ENCODE results near the gene HSD17B12.

The HSD17B12 gene

GRCh38 chr11:43903078-43903477 is 222.5 kb downstream of the HSD17B12 start:
- H3K27ac ChIP-seq (ENCODE audit: low read length, poor library complexity, severe bottlenecking): no peak overlapping the region
- H3K9ac ChIP-seq (ENCODE audit: low read length): no peak overlapping the region
- no peak overlapping the region for H3K14ac ChIP-seq (ENCODE audit: low read length in 2 of 2)
- peaks cover 11 to 57% of the 10 kb centered on the region in 2 experiments for H3K36me3 ChIP-seq (ENCODE audit: control insufficient read depth in 1 of 2, insufficient read depth in 2 of 2, low read depth in 1 of 2, low read length in 2 of 2)
- H3K27me3 ChIP-seq (ENCODE audit: control insufficient read depth in 1 of 2, insufficient read depth in 1 of 2, low read length in 2 of 2): peaks cover 0 to 5% of the 10 kb centered on the region in 2 experiments
- DNase-seq: no peak
- no peaks in the 10 kb centered on the region for H3K4me1 ChIP-seq (ENCODE audit: control insufficient read depth, insufficient read depth, low read depth, low read length)
- no peak overlapping the region for H4K8ac ChIP-seq (ENCODE audit: low read length)
- no peak overlapping the region for H2AK5ac ChIP-seq (ENCODE audit: low read length, severe bottlenecking)
- no peak overlapping the region for H2BK12ac ChIP-seq (ENCODE audit: low read length in 2 of 2)
- H2BK5ac ChIP-seq (ENCODE audit: low read depth, low read length, poor library complexity, severe bottlenecking): no peak overlapping the region
- no peak overlapping the region for H4K91ac ChIP-seq (ENCODE audit: low read length)
- H2BK15ac ChIP-seq (ENCODE audit: low read depth, poor library complexity, severe bottlenecking): no peak overlapping the region
- H3K4ac ChIP-seq (ENCODE audit: low read depth in 1 of 2, low read length in 2 of 2): no peak overlapping the region
- H2BK120ac ChIP-seq (ENCODE audit: low read depth, low read length): no peak overlapping the region
- peaks cover 2% of the 10 kb centered on the region for H3K79me1 ChIP-seq (replicated peaks; ENCODE audit: low read length, poor library complexity, severe bottlenecking)
- no peak overlapping the region for H3K23ac ChIP-seq (ENCODE audit: low read length in 2 of 2)
- no peaks in the 10 kb centered on the region for H3K9me3 ChIP-seq (ENCODE audit: control insufficient read depth, low read length)
- 100% methylated on average over 2 of the region's 2 CpGs for WGBS
- no peak overlapping the region for H2AFZ ChIP-seq (ENCODE audit: low read depth, low read length)
- no peak overlapping the region for H3K4me2 ChIP-seq (ENCODE audit: low read length, poor library complexity, severe bottlenecking)
- no peak overlapping the region for H3K18ac ChIP-seq (ENCODE audit: low read depth in 1 of 2, low read length in 2 of 2)
- H3K4me3 ChIP-seq (ENCODE audit: insufficient read depth in 1 of 2, low read depth in 1 of 2, low read length in 2 of 2): no peak overlapping the region

GRCh38 chr11:43903969-43904368 is 223.4 kb downstream of the HSD17B12 start:
- Histone ChIP-seq H3K4ac (ENCODE audit: low read depth in 1 of 2, low read length in 2 of 2) (no peak overlapping the region), H3K14ac (ENCODE audit: low read length in 2 of 2) (no peak overlapping the region), H4K91ac (ENCODE audit: low read length) (no peak overlapping the region), H3K27me3 (ENCODE audit: control insufficient read depth in 1 of 2, insufficient read depth in 1 of 2, low read length in 2 of 2) (peaks cover 0 to 5% of the 10 kb centered on the region in 2 experiments), H2AK5ac (ENCODE audit: low read length, severe bottlenecking) (no peak overlapping the region), H3K18ac (ENCODE audit: low read depth in 1 of 2, low read length in 2 of 2) (no peak overlapping the region), H2BK15ac (ENCODE audit: low read depth, poor library complexity, severe bottlenecking) (no peak overlapping the region), H3K23ac (ENCODE audit: low read length in 2 of 2) (no peak overlapping the region), H3K36me3 (ENCODE audit: control insufficient read depth in 1 of 2, insufficient read depth in 2 of 2, low read depth in 1 of 2, low read length in 2 of 2) (peaks cover 6 to 55% of the 10 kb centered on the region in 2 experiments), H2AFZ (ENCODE audit: low read depth, low read length) (no peak overlapping the region), H3K4me3 (ENCODE audit: insufficient read depth in 1 of 2, low read depth in 1 of 2, low read length in 2 of 2) (no peak overlapping the region), H3K79me1 (replicated peaks; ENCODE audit: low read length, poor library complexity, severe bottlenecking) (peaks cover 4% of the 10 kb centered on the region), H2BK12ac (ENCODE audit: low read length in 2 of 2) (no peak overlapping the region), H4K8ac (ENCODE audit: low read length) (no peak overlapping the region), H3K27ac (ENCODE audit: low read length, poor library complexity, severe bottlenecking) (no peak overlapping the region), H3K9ac (ENCODE audit: low read length) (peak overlapping the region; percentile 91), H3K9me3 (ENCODE audit: control insufficient read depth, low read length) (no peaks in the 10 kb centered on the region), H2BK120ac (ENCODE audit: low read depth, low read length) (no peak overlapping the region), H3K4me1 (ENCODE audit: control insufficient read depth, insufficient read depth, low read depth, low read length) (no peaks in the 10 kb centered on the region), H3K4me2 (ENCODE audit: low read length, poor library complexity, severe bottlenecking) (no peak overlapping the region), H2BK5ac (ENCODE audit: low read depth, low read length, poor library complexity, severe bottlenecking) (no peak overlapping the region)
- no peak for DNase-seq
- 99% methylated on average over 4 of the region's 4 CpGs for WGBS

- Histone ChIP-seq H3K23ac (ENCODE audit: low read length in 2 of 2) (no peak overlapping the region), H3K27me3 (ENCODE audit: control insufficient read depth in 1 of 2, insufficient read depth in 1 of 2, low read length in 2 of 2) (peaks cover 0 to 5% of the 10 kb centered on the region in 2 experiments), H3K4me3 (ENCODE audit: insufficient read depth in 1 of 2, low read depth in 1 of 2, low read length in 2 of 2) (peak overlapping the region in 1 of 2 experiments; percentile 44), H3K9me3 (ENCODE audit: control insufficient read depth, low read length) (no peaks in the 10 kb centered on the region), H3K79me1 (replicated peaks; ENCODE audit: low read length, poor library complexity, severe bottlenecking) (peaks cover 4% of the 10 kb centered on the region), H2AK5ac (ENCODE audit: low read length, severe bottlenecking) (no peak overlapping the region), H4K8ac (ENCODE audit: low read length) (no peak overlapping the region), H2BK5ac (ENCODE audit: low read depth, low read length, poor library complexity, severe bottlenecking) (no peak overlapping the region), H2AFZ (ENCODE audit: low read depth, low read length) (no peak overlapping the region), H3K4me2 (ENCODE audit: low read length, poor library complexity, severe bottlenecking) (no peak overlapping the region), H2BK120ac (ENCODE audit: low read depth, low read length) (no peak overlapping the region), H2BK12ac (ENCODE audit: low read length in 2 of 2) (no peak overlapping the region), H3K4me1 (ENCODE audit: control insufficient read depth, insufficient read depth, low read depth, low read length) (no peaks in the 10 kb centered on the region), H3K36me3 (ENCODE audit: control insufficient read depth in 1 of 2, insufficient read depth in 2 of 2, low read depth in 1 of 2, low read length in 2 of 2) (peaks cover 0 to 53% of the 10 kb centered on the region in 2 experiments), H3K27ac (ENCODE audit: low read length, poor library complexity, severe bottlenecking) (no peak overlapping the region), H4K91ac (ENCODE audit: low read length) (no peak overlapping the region), H2BK15ac (ENCODE audit: low read depth, poor library complexity, severe bottlenecking) (no peak overlapping the region), H3K4ac (ENCODE audit: low read depth in 1 of 2, low read length in 2 of 2) (no peak overlapping the region), H3K9ac (ENCODE audit: low read length) (peak overlapping the region; percentile 91), H3K14ac (ENCODE audit: low read length in 2 of 2) (no peak overlapping the region), H3K18ac (ENCODE audit: low read depth in 1 of 2, low read length in 2 of 2) (no peak overlapping the region)
- peak; percentile 53 for DNase-seq
- WGBS: 85% methylated on average over 8 of the region's 10 CpGs
Observed at GRCh38 chr11:43904742-43905535, 224.4 kb downstream of the HSD17B12 start.

- Histone ChIP-seq H3K27me3 (ENCODE audit: control insufficient read depth in 1 of 2, insufficient read depth in 1 of 2, low read length in 2 of 2) (peaks cover 0 to 5% of the 10 kb centered on the region in 2 experiments), H3K4me3 (ENCODE audit: insufficient read depth in 1 of 2, low read depth in 1 of 2, low read length in 2 of 2) (no peak overlapping the region), H2BK15ac (ENCODE audit: low read depth, poor library complexity, severe bottlenecking) (no peak overlapping the region), H2BK5ac (ENCODE audit: low read depth, low read length, poor library complexity, severe bottlenecking) (no peak overlapping the region), H2BK12ac (ENCODE audit: low read length in 2 of 2) (no peak overlapping the region), H3K18ac (ENCODE audit: low read depth in 1 of 2, low read length in 2 of 2) (no peak overlapping the region), H2AFZ (ENCODE audit: low read depth, low read length) (no peak overlapping the region), H2BK120ac (ENCODE audit: low read depth, low read length) (no peak overlapping the region), H3K14ac (ENCODE audit: low read length in 2 of 2) (no peak overlapping the region), H3K9me3 (ENCODE audit: control insufficient read depth, low read length) (no peaks in the 10 kb centered on the region), H3K27ac (ENCODE audit: low read length, poor library complexity, severe bottlenecking) (no peak overlapping the region), H3K36me3 (ENCODE audit: control insufficient read depth in 1 of 2, insufficient read depth in 2 of 2, low read depth in 1 of 2, low read length in 2 of 2) (peaks cover 0 to 58% of the 10 kb centered on the region in 2 experiments), H2AK5ac (ENCODE audit: low read length, severe bottlenecking) (no peak overlapping the region), H4K91ac (ENCODE audit: low read length) (no peak overlapping the region), H4K8ac (ENCODE audit: low read length) (no peak overlapping the region), H3K4me1 (ENCODE audit: control insufficient read depth, insufficient read depth, low read depth, low read length) (no peaks in the 10 kb centered on the region), H3K9ac (ENCODE audit: low read length) (peak overlapping the region; percentile 91), H3K4ac (ENCODE audit: low read depth in 1 of 2, low read length in 2 of 2) (no peak overlapping the region), H3K79me1 (replicated peaks; ENCODE audit: low read length, poor library complexity, severe bottlenecking) (peaks cover 4% of the 10 kb centered on the region), H3K4me2 (ENCODE audit: low read length, poor library complexity, severe bottlenecking) (no peak overlapping the region), H3K23ac (ENCODE audit: low read length in 2 of 2) (no peak overlapping the region)
- WGBS: 97% methylated on average over 2 of the region's 2 CpGs
- no peak for DNase-seq
Observed at GRCh38 chr11:43905813-43906241, 225.3 kb downstream of the HSD17B12 start.

Measured in mesenchymal stem cell (in vitro differentiated cells and primary cell).